ENCODE results near the gene FREM2. TPM values are rescaled to one million over a fixed set of nuclear protein-coding genes. Genes with fewer than 3 reads are reported as not detected.

Gene FREM2
- total RNA-seq, 1 experiment from 2014 or later, result 25.4 TPM

DNA sequence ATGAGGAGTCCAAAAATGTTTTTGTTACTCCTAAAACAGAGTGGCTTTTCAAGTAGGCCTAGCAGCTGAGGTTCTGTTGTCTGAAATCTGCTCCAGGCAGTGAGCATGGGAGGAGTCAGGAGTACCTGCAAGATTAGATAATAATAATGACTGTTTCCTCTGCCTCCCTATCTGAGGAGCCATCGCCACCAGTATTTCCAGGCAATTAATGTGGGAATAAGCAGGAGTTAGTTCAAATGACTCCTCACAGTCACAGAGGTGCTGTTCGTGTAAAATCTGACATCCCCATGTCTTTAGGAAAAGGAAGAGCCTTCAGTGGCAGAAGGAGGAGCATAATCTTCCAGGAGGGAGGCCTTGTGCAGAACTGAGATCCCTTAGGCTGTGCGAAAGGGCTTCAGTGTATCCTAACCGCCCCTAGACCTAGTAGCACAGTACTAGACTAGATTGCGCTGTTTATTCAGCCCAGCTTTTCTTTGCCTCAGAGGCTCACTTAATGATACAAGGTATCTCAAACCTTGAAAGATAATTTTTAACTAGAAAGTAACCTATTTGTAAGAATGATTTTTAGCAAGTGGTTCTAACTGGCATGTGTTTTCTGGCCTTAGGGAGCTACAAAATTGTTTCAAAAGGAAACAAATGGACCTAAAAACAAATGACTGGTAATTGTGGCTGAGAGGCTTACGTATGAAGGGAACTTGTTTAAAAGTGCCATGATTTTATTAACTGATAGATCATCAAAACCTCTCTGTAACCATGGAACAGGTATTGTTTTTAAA lies 49.0 kb downstream of the FREM2 start:
- Mint-ChIP-seq H3K9me3 (ENCODE audit: low read depth, unreplicated experiment) (no peaks in the 10 kb centered on the region), H3K4me1 (ENCODE audit: low read depth, unreplicated experiment) (no peaks in the 10 kb centered on the region), H3K27me3 (ENCODE audit: unreplicated experiment) (no peaks in the 10 kb centered on the region), H3K4me3 (ENCODE audit: low read depth, unreplicated experiment) (no peak overlapping the region), H3K27ac (ENCODE audit: unreplicated experiment) (no peak overlapping the region), H3K36me3 (ENCODE audit: insufficient read depth, unreplicated experiment) (no peaks in the 10 kb centered on the region)
- intact Hi-C loops (cut with micrococcal nuclease; ENCODE audit: unreplicated experiment), result no loop called here
- TF ChIP-seq CTCF (IDR thresholded peaks at IDR 0.05; ENCODE audit: unreplicated experiment), result no peak
- BruUV-seq (replicated peaks), result no TSS peak
- CTCF ChIA-PET, result no interaction called here
- DNase-seq, result no peak

GRCh38 chr13:38743466-38743865 lies 56.6 kb downstream of the FREM2 start:
- CTCF ChIA-PET, result no interaction called here
- no TSS peak for BruUV-seq (replicated peaks)
- H3K4me1 Mint-ChIP-seq (ENCODE audit: low read depth, unreplicated experiment), result no peaks in the 10 kb centered on the region

GRCh38 chr13:38752686-38753085 lies 65.8 kb downstream of the FREM2 start:
- H3K4me1 Mint-ChIP-seq (ENCODE audit: low read depth, unreplicated experiment), result no peaks in the 10 kb centered on the region

More at GRCh38 chr13:38743466-38743865, 56.6 kb downstream of the FREM2 start:
- no peak for TF ChIP-seq CTCF (IDR thresholded peaks at IDR 0.05; ENCODE audit: unreplicated experiment)
- no peaks in the 10 kb centered on the region for H3K36me3 Mint-ChIP-seq (ENCODE audit: insufficient read depth, unreplicated experiment)
- H3K27me3 Mint-ChIP-seq (ENCODE audit: unreplicated experiment), result no peaks in the 10 kb centered on the region
- H3K27ac Mint-ChIP-seq (ENCODE audit: unreplicated experiment), result no peak overlapping the region
- intact Hi-C loops (cut with micrococcal nuclease; ENCODE audit: unreplicated experiment), result no loop called here
- no peak overlapping the region for H3K4me3 Mint-ChIP-seq (ENCODE audit: low read depth, unreplicated experiment)
- H3K9me3 Mint-ChIP-seq (ENCODE audit: low read depth, unreplicated experiment), result no peaks in the 10 kb centered on the region
- DNase-seq, result no peak

GRCh38 chr13:38753878-38754277 lies 67.0 kb downstream of the FREM2 start:
- DNase-seq, result no peak
- no peaks in the 10 kb centered on the region for H3K27me3 Mint-ChIP-seq (ENCODE audit: unreplicated experiment)
- H3K9me3 Mint-ChIP-seq (ENCODE audit: low read depth, unreplicated experiment), result no peaks in the 10 kb centered on the region
- intact Hi-C loops (cut with micrococcal nuclease; ENCODE audit: unreplicated experiment), result no loop called here
- no peak overlapping the region for H3K27ac Mint-ChIP-seq (ENCODE audit: unreplicated experiment)
- CTCF ChIA-PET, result no interaction called here
- H3K4me3 Mint-ChIP-seq (ENCODE audit: low read depth, unreplicated experiment), result no peak overlapping the region
- H3K36me3 Mint-ChIP-seq (ENCODE audit: insufficient read depth, unreplicated experiment), result peaks cover 5% of the 10 kb centered on the region
- no peaks in the 10 kb centered on the region for H3K4me1 Mint-ChIP-seq (ENCODE audit: low read depth, unreplicated experiment)
- no TSS peak for BruUV-seq (replicated peaks)
- no peak for TF ChIP-seq CTCF (IDR thresholded peaks at IDR 0.05; ENCODE audit: unreplicated experiment)

More at GRCh38 chr13:38752686-38753085, 65.8 kb downstream of the FREM2 start:
- intact Hi-C loops (cut with micrococcal nuclease; ENCODE audit: unreplicated experiment), result no loop called here
- BruUV-seq (replicated peaks), result no TSS peak
- Mint-ChIP-seq H3K27me3 (ENCODE audit: unreplicated experiment) (no peaks in the 10 kb centered on the region), H3K9me3 (ENCODE audit: low read depth, unreplicated experiment) (no peaks in the 10 kb centered on the region), H3K27ac (ENCODE audit: unreplicated experiment) (no peak overlapping the region), H3K36me3 (ENCODE audit: insufficient read depth, unreplicated experiment) (peaks cover 5% of the 10 kb centered on the region), H3K4me3 (ENCODE audit: low read depth, unreplicated experiment) (no peak overlapping the region)
- no peak for DNase-seq
- CTCF ChIA-PET, result no interaction called here
- TF ChIP-seq CTCF (IDR thresholded peaks at IDR 0.05; ENCODE audit: unreplicated experiment), result no peak
